Activated gamma-delta T cell treated with Interleukin-2 at 50 U/mL for 16 hours (primary cell): ENCODE data around the gene ADARB1.

Experiments
- DNase-seq: peaks from one replicate; pipeline ENCODE4 v3.0.0-alpha.2; 2020

Gene ADARB1

GRCh38 chr21:45154511-45155508 lies 80.4 kb downstream of the ADARB1 start:
- DNase-seq, result no peak

- DNase-seq, result no peak
Observed at GRCh38 chr21:45155910-45156309, 81.5 kb downstream of the ADARB1 start.

- no peak for DNase-seq
Observed at GRCh38 chr21:45156459-45156858, 82.1 kb downstream of the ADARB1 start.

- no peak for DNase-seq
Observed at GRCh38 chr21:45157932-45158331, 83.6 kb downstream of the ADARB1 start.

- DNase-seq, result no peak
Observed at GRCh38 chr21:45158491-45159423, 84.4 kb downstream of the ADARB1 start.

- DNase-seq, result no peak
Observed at GRCh38 chr21:45160198-45160597, 85.8 kb downstream of the ADARB1 start.

- DNase-seq, result no peak
Observed at GRCh38 chr21:45161038-45161945, 86.9 kb downstream of the ADARB1 start.

- no peak for DNase-seq
Observed at GRCh38 chr21:45162115-45162514, 87.7 kb downstream of the ADARB1 start.

GRCh38 chr21:45162809-45163208 lies 88.4 kb downstream of the ADARB1 start:
- DNase-seq, result no peak

GRCh38 chr21:45163413-45164123 lies 89.2 kb downstream of the ADARB1 start:
- DNase-seq, result no peak

GRCh38 chr21:45164124-45164511 lies 89.7 kb downstream of the ADARB1 start:
- DNase-seq, result no peak

- no peak for DNase-seq
Observed at GRCh38 chr21:45164838-45165237, 90.5 kb downstream of the ADARB1 start.

- no peak for DNase-seq
Observed at GRCh38 chr21:45166931-45167330, 92.6 kb downstream of the ADARB1 start.

- DNase-seq, result no peak
Observed at GRCh38 chr21:45167796-45168222, 93.4 kb downstream of the ADARB1 start.

GRCh38 chr21:45168522-45168921 lies 94.1 kb downstream of the ADARB1 start:
- DNase-seq, result no peak

GRCh38 chr21:45169001-45169400 lies 94.6 kb downstream of the ADARB1 start:
- DNase-seq, result no peak

GRCh38 chr21:45169682-45170081 lies 95.3 kb downstream of the ADARB1 start:
- no peak for DNase-seq

- no peak for DNase-seq
Observed at GRCh38 chr21:45170987-45171386, 96.6 kb downstream of the ADARB1 start.

- no peak for DNase-seq
Observed at GRCh38 chr21:45172420-45172819, 98.0 kb downstream of the ADARB1 start.

GRCh38 chr21:45175326-45176095 lies 101.1 kb downstream of the ADARB1 start:
- no peak for DNase-seq

GRCh38 chr21:45176141-45176540 lies 101.8 kb downstream of the ADARB1 start:
- DNase-seq, result no peak
